GDM1 (cell line): ENCODE data around the gene ADCYAP1R1.

Experiments used
- DNase-seq: peaks from one replicate; lab custom pipeline; 2025; lab: John Stamatoyannopoulos, UW

The ADCYAP1R1 gene

DNA sequence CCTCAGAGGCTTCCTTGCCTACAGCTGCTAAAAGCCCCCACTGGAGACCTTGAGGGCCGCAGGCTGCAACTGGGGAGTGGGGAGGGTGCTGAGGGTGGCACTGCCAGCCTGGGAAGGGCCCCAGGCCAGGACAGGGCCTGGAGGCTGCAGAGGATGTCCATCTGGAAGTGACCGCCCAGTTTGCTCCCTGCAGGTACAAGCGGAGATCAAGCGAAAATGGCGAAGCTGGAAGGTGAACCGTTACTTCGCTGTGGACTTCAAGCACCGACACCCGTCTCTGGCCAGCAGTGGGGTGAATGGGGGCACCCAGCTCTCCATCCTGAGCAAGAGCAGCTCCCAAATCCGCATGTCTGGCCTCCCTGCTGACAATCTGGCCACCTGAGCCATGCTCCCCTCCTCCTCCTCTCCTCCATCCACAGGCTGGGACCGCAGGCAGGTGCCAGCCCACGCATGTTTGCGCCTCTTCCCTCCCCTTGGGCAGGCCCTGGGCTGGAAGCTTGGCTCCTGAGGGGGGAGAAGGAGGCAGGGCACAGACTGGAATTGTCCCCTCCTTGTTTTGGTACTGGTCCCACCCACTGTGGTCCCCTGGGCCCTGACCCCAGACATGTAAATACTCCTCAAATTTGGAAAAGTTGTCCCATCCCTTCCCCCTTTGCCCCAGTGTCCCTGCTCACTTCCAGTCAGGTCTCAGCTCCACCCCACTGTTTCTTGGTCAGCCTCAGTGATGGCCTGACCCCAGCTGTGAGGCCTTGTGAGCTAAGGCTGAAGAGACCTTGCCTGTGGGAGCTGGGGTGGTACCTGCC, 54.4 kb downstream of the ADCYAP1R1 start:
- no peak for DNase-seq

DNA sequence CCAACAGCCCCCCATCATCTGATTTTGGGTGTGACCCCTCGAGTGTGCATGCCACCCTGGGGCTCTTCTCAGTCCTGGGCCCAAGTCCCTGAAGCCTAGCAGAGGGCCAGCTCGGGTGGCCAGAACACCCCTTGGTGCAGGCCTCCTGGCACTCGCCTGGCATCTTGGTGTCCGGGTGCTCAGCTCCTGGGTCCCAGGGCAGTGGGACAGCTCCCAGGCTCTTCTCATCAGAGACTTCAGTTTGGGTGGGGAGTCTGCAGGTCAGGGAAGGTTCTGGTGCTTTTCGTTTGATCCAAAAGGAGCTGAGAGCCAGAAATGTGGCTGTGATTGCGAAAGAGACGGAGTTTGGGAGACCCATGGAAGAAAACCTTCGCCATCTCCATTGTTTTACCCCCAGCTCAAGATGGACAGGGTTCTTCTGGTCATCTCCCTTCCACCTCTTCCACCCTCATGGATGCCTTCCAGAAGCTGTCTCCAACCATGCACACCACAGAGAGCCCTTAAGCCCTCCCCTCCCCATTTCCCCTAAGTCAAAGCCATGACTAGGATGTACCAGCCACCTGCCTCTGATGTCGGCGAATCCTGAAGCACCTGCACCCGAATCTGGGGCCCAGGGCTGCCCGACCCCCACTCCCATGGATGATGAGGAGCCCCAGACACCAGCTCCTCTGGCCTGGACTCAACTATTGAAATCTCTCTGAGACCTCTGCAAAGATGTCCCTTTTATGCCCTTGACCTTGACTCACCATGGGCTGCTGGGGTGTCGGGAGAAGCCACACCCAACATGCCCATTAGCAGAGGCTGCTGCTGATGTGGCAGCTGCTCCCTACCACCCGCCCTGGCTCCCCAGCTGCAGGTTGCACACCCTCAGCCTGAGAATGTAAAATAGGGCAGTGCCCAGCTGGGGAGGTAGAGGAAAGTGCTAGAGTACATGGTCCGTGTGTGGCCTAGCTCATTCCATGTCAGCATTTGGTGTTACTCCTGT, 55.3 kb downstream of the ADCYAP1R1 start:
- no peak for DNase-seq

- no peak for DNase-seq
Measured at GRCh38 chr7:31108097-31108657, 56.1 kb downstream of the ADCYAP1R1 start.

GRCh38 chr7:31109751-31110150, 57.6 kb downstream of the ADCYAP1R1 start:
- DNase-seq = no peak

DNA sequence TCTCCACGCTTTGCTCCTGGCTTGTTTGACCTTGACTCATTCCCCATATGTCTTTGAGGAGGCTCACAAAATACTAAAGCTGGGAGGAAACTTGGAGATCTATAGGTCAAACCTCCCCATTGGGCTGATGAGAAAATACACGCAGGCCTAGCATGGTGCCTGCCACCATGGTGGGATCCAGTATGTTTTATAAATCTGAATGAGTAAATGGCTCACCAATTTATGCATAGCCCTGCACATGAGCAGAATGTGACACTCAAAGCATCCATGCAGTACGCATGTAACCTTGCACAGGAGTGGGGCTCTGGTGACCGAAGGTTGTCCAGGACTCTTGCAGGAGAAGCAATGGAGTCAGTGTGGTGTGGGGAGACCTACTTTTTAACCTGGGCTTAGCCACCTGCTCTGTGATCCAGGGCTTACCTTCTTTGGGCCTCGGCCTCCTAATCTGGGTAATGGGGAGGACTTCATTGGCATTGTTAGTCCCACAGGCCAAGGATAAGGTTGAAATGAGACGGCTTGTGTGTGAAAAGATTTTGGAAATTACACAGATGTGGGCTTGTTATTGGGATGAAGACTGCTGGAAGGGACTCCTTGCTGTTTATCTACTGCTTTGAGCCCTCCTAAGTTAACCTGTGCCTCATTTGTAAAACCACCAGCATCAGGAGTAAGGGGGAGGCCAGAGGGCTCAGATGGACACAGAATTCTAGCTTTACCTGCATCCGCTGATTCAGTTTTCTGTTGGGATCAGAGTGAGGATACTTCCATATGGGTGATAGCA, 58.4 kb downstream of the ADCYAP1R1 start:
- no peak for DNase-seq

GRCh38 chr7:31111109-31111451, 59.0 kb downstream of the ADCYAP1R1 start:
- no peak for DNase-seq

- no peak for DNase-seq
Measured at GRCh38 chr7:31113660-31114059, 61.6 kb downstream of the ADCYAP1R1 start.

DNA sequence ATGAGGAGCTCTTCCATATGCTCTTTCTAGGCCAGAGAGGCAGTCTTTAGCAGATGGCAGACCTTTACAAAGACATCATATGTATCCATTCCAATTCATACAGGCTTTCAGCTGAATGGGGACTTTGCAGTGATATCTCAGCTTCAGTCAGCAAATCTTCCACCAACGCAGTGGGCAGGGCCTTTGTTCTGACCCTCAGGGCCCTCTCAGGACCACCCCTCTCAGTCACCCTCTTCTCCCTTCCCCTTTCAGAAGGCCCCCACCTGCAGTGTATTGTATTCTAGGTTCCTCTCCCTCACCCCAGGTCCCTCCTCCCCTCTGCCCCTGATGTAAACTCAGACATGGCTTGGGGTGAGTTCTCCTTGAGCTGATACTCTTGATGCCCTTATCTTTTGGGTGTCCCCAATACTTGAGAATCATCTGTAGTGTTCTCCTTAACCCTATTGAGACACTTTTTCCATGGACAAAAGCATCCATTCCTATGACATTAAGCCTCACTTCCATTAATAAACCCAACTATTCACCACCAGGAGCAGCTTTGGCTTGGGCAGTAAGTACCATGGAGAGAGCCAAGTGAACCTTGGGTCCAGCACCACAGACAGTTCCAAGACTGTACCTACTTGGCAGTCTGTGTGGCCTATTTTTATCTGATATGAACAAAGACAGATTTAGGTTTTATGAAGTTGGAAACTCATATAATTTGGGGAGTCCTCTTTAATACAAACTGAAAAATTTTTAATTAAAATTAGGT, 62.7 kb downstream of the ADCYAP1R1 start:
- no peak for DNase-seq

DNA sequence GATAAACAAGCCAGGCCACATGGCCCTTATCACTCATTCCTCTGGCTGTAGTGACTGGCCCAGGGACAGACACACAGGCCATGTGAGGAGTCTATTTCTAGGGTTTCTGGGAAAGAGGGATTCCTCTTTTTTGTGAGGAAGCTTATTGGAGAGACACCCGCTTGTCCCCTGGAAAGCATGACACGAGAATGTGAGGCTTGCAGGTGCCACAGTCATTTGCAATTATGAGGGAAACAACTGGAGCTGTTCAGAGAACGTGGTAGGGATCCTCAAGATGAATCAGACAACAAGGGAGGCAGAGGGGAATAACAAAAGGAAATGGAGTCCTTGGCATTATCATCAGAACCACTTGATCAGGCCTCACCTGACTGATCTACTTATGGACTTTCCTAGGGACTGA, 64.5 kb downstream of the ADCYAP1R1 start:
- DNase-seq = no peak

DNA sequence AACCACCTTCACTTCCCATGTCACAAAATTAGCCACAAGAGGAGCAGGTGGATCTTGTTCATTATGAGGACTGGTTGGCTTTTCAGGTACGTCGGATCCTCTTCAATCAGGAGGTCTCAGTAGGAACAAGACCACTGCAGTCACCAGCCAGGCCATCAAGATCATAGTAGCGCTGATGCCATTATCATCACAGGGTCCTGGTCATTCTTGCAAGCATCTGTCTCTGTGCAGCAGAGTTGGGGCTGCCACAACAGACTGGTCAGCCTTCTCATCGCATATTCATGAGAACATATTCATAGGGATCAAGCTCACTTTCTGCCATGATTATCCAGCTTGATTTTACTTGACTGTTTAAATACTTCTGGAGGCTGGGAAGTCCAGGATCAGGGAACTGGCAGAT, 67.1 kb downstream of the ADCYAP1R1 start:
- DNase-seq = no peak

GRCh38 chr7:31120800-31121513, 68.8 kb downstream of the ADCYAP1R1 start:
- no peak for DNase-seq

DNA sequence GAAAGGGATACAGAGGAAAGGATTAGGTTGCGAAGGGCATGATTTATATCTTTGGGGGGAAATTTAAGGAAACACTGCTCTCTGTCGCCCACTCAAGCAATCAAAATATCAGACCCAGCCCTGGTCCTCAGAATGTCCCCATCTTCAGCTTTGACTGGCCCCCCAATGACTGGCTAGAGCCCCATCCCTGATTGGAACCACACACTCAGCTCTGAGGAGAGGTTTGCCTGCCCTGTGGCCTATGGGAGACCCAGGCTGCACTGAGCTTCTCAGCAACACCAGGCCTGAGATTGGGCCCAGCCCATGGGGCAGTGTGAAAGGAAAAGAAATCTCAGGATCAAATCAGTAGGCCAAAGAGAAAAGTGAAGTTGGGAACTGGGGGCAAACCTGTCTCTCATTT, 69.5 kb downstream of the ADCYAP1R1 start:
- no peak for DNase-seq

DNA sequence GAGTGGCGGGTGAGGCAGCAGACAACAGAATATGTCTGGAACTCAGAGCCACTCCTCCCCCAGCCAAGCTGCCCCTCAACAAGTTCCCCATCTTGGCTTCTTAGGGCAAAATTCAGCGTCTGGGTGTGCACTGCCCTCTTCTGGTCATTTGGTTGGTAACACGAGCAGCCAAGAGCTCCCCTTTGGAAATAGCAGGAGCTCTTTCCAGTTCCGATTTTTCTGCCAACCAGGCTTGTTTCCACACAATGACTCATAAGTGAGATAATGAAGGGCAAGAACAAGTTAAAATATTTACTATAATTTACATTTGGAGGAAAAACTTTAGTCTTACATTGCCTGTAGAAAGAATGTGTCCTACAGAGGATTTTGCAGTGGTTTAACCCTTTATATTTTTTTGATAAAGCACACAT, 70.5 kb downstream of the ADCYAP1R1 start:
- peak; percentile 12 for DNase-seq

- no peak for DNase-seq
Measured at GRCh38 chr7:31123321-31123720, 71.2 kb downstream of the ADCYAP1R1 start.

- DNase-seq = no peak
Measured at GRCh38 chr7:31123726-31124125, 71.6 kb downstream of the ADCYAP1R1 start.

DNA sequence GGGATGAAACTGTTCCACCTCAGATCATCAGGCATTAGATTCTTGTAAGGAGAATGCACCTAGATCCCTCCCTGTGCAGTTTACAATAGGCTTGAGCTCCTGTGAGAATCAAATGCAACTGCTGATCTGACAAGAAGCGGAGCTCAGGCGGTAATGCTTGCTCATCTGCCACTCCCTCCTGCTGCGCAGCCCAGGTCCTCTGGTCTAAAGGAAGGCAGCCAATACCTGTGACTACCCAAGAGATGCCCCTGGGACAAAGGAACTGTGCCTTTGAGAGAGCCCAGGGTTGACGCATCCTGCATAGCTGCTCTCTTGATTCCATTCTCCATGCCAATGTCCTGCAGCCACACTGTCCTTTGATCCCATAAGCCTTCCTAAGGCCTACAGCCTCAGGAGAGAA, 73.1 kb downstream of the ADCYAP1R1 start:
- DNase-seq = no peak

DNA sequence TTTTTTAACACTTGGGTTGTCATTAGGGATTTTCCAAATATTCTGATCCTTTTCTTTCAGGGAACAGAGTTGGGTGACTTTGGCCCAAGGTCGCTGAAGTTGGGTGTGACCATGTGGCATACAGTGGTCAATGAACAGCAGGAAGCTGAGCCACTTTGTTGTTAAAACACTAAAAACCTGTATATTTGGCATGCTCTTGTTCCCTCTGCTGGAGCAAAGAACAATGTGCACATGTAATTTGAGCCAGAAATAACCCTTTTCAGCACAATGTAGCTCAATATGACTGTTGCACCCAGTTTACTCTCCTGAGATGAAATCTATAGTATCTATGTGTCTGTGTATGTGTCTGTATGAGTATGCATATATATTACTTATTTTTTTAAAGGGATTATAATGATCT, 74.9 kb downstream of the ADCYAP1R1 start:
- DNase-seq = no peak

GRCh38 chr7:31129067-31129466, 77.0 kb downstream of the ADCYAP1R1 start:
- no peak for DNase-seq

GRCh38 chr7:31133497-31133896, 81.4 kb downstream of the ADCYAP1R1 start:
- DNase-seq = no peak
